NCI-H2227 treated with DMSO at 0.1 percent for 48 hours (cell line): ENCODE measurements around the gene ZNRF3.
"Not testable (repeated sequence)": the region's sequence is repeated elsewhere in the genome, so short reads cannot be mapped to it uniquely, and the experiment has no call there.

ENCODE experiments used
- DNase-seq: peaks from one replicate; lab custom pipeline; 2025; lab: John Stamatoyannopoulos, UW

Gene ZNRF3

DNA sequence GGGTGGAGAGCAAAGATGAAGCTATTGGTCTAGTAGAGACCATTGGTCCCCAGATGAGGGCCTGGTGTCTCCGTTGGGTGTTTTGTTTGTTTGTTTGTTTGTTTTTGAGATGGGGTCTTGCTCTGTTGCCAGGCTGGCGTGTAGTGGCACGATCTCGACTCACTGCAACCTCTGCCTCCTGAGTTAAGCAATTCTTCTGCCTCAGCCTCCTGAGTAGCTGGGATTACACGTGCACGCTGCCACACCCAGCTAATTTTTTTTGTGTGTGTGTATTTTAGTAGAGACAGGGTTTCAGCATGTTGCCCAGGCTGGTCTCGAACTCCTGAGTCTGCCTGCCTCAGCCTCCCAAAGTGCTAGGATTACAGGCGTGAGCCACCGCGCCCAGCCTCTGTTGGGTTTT lies 25.4 kb downstream of the ZNRF3 start:
- DNase-seq = not testable (repeated sequence)

DNA sequence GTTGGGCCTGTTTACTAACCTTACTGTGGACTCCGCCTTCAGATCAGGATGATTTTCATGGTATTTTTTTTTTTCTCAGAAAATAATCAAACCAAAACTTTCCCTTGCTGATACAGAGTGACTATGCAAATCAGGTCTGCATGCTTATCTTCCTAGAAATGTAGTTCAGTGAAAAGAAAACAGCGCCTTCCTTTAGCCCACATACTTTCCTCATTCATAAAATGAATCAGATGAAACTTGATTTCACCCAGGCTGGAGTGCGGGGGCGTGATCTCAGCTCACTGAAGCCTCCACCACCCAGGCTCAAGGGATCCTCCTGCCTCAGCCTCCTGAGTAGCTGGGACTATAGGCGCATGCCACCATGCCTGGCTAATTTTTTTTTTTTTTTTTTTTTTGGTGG lies 26.0 kb downstream of the ZNRF3 start:
- DNase-seq = no peak

DNA sequence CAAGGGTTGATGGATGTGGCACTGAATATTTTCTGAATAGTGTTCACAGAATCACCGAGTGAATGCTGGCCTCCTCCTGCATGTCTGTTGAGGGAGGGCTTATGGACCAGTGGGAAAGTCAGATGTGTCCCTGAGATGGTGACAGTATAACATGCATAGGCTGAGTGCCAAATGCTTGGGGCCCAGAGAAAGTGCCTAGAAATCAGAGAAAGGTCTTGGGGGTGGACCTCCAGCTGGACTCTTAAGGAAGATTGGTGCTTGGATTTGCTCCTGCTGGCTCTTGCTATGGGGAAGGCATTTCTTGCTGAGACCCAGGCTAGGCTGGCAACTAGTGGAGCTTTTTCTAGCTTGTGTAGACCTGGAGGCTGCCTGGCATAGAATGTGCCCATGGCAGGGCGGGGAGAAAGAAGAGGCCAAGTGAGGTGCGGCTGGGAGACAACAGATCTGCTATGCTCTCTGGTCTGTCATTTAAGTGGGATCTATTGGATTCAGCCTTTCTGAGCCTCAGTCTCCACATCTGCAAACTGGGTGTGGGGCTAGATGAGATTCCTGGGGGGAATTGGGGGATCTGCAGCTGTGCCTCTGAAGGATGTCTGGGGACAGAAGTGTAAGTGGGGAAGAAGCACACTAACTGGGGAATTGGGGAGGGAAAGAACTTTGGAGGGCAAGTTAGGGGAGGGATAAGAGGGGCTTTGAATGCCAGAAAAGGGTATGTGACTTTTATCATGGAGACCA lies 27.4 kb downstream of the ZNRF3 start:
- DNase-seq = no peak

DNA sequence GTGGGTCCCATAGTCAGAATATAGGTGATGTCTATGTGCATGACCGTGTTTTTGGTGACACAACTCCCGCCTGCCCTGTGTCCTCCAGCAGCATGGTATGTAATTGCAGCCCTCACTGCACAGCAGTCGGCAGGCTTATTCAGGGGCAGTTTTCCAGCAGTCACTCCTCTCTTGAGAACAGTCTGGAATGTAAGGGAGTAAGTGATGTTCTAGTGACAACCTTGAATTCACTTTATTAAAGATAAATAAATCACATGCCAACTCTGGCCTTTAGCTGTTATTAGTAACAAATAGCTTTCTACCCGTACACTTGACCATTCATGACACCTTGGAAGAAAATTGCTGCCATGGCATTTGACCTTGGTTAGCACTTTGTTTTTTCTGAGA lies 27.9 kb downstream of the ZNRF3 start:
- DNase-seq = no peak

DNA sequence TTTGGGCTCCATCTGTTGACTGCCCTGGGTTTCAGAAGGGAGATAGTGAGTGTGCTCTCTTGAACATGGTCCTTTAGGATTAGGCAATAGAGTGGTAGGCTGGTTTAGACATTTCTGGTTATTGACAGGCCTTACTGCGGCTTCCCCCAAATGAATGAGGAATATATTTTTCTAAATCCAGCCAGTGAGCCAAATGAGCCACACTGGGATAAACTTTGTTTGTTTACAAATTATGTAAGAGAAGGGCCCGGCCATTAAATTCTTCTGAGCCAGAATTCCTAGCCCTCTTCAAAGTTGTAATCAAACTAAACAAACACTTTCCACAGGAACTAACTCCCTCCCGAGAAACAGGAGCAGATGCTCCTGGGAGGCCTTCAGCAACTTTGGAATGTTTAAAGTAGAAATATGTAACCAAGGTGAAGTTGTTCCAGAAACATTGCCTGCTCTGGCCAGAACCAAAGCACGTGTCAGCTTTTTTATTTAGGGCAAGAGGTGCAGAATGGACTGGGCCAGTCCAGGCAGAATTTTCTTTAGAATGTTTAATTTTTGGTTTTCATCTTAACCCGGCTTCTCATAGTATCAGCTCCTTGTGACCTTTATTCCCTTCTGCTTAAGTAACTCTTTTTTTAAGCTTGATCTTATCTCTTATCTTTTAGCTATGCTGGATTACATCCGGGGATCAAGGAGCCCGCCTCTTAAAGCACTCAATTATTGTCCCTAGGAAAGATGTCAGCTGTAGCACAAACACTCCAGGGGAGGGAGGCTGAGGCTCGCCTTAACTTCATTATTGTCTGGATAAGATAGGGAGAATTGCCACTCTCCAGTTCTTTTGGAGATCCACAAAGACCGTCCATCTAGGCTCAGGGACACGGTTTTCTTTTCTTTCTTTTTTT lies 28.7 kb downstream of the ZNRF3 start:
- DNase-seq = no peak

DNA sequence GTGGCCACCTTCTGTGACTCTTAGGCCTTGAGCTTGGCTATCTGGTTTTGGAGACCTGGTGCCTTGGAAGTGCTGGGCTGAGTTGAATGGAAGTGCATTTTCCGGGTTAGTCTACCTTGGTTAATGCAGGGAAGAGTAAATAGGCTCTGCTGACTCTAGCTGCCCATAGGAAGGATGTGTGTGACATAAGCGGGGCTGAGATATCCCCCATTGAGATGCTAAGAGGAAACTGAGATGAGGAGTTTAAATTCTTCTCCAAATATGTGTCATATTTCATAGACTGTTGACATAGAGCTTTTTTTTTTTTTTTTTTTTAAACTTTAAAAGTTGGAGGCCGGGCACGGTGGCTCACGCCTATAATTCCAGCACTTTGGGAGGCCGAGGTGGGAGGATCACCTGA lies 30.8 kb downstream of the ZNRF3 start:
- no peak for DNase-seq

DNA sequence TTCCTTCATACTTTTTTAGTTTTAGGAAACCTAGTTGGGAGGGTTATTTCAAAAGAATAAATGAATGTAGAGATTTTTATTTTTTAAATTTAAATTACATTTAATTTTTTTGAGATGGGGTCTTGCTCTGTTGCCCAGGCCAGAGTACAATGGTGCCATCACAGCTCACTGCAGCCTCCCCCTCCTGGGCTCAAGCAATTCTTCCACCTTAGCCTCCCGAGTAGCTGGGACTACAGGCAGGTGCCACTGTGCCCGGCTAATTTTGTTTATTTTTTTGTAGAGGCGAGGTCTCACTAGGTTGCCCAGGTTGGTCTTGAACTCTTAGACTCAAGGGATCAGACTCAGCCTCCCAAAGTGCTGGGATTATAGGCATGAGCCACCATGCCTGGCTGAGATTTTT lies 32.6 kb downstream of the ZNRF3 start:
- DNase-seq = no peak

DNA sequence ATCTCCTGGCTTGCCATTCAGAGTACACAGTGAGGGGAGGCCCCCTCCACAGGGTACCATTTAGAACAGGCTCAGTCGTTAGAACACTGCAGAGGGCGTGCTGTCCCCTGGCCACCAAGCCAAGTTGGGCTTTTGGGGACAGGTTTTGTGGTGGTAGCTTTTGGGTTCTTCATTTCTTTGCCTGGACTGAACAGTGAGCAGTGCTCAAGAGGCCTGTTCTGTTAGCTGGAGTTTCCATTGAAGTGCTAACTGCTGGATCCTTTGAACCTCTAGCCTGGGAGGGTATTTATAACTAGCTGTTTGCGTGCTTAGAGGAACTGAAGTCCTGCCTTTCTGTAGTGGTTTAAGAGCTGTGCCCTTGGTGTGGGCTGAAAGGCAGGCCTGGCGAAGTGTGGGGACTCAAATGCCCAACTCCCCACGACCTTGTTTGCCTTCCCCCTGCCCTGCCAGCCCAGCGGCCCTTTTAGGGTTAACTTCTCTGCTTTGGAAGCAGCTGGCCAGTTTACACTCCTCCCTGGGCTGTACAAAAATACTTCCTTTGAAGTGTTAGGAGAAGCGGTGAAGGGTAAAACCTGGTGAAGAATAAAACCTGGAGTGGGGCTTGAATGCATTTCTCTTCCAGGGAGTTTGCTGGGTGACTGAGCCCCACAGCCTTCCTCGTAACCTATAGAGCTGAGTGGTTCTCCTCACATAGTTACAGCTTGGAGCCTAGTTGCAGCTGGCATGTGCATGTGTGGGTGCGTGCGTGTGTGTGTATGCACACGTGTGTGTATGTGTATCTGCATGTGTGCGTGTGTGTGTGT lies 34.6 kb downstream of the ZNRF3 start:
- DNase-seq = peak; percentile 62

DNA sequence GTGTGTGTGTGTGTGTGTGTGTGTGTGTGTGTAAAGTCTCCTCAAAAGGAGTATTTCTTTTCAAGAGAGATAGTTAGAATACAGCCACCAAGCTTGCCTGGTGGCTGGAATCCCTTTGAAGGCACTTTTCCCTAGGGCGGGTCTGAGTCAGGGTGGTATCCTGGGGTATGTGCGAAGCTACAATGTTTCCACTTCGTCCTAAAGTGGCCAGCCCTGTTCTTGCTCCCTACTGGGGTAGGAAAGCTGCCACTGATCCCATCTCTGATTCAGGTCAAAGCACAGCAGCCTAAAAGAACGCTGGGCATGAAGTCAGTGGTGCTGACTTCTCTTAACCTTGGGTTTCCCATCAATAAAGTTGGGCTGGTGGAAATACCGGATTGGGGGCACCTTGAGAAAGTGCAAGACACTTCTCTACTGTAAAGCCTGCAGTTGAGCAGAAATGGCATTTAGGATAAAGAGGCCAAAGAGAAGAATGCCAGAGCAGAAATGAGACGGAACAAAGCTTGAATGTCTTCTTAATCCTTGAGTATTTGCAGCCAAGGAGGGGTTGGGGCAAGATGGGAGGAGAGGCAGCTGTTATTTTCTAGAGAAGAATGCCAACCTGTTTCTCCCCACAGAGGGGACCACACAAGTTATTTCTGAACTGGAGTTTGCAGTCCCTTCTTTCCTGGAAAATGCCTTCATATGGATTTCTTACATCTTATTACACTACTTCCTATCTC lies 35.3 kb downstream of the ZNRF3 start:
- no peak for DNase-seq

DNA sequence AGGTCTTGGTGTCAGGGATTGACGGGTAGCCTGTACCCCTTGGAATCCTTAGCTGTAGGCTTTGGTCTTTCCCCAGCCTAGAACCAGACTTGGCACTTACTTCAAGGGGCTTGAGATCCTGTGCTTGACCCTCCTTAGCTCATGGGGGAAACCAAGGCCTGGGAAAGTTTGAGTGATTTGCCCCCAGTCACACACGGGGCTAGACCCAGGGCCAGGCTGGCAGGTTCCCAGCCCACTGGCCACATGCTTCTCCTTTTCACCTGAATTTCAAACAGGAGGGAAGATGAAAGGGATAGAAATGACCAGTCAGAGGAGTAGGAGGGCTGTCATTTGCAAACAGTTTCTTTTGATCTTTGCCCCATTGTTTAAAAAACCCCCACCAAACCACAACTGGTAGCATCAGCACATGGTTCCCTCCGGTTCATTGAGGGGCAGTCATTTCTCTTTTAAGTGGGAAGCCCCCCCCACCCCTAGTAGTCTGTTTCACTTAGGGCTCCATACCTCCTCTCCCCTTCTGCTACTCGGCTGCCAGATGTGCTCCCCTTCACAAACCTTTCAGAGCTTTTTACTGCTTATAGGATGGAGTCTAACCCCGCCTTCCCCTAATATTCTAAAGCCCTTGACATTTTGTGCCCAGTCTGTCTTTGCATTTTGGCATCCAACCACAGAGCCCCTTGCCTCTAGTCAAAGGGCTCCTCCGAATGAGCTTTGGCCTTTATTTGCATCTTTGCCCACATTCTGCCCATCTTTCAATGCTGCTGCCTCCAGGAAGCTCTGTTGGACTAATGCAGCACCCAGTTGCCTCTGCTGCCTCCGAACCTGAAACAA lies 37.6 kb downstream of the ZNRF3 start:
- DNase-seq = no peak

DNA sequence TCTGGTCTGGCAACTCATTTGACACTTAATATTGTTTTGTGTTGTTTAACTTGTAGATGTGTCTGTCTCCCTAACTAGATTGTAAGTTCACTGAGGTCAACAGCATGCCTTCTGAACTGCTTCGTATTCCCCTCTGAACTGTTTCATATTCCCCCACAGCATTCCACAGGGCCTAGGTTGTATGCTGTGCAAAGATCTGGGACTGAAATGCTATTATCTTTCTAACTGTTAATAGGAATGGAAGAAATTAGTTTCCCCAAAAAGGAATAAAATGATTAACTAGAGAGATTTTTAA lies 38.2 kb downstream of the ZNRF3 start:
- DNase-seq = no peak

DNA sequence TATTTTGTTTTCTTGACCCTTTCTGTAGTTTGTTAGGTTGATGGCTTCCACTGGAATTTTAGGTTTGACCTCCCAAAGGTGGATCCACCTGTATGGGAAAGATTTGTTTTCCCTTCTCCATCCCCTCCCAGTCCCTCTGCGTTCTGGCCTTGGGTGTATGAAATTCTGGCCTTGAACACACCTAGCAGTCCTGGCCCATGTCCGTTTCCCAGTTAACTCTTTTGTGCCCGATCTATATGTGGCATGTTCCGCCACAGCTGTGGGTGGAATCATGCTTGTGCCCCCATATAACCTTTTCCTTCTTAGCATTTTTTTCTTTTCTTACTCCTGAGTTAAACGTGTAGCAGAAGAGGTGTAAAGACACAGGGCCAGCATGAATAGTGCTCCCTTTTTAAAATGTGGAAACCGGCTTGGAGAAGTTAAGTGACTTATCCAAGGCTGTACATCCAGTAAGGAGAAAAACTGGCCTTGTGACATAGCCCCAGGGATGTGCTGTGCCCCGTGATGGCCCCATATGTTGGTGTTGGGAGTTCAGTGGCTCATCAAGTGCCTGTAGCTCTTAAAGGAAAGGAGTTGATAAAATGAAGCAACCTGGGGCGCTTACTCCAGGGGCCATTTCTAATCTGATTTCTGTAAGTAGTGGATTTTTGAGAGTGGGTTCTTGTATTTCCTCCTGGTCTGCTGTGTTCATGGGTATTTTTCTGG lies 39.3 kb downstream of the ZNRF3 start:
- DNase-seq = no peak

DNA sequence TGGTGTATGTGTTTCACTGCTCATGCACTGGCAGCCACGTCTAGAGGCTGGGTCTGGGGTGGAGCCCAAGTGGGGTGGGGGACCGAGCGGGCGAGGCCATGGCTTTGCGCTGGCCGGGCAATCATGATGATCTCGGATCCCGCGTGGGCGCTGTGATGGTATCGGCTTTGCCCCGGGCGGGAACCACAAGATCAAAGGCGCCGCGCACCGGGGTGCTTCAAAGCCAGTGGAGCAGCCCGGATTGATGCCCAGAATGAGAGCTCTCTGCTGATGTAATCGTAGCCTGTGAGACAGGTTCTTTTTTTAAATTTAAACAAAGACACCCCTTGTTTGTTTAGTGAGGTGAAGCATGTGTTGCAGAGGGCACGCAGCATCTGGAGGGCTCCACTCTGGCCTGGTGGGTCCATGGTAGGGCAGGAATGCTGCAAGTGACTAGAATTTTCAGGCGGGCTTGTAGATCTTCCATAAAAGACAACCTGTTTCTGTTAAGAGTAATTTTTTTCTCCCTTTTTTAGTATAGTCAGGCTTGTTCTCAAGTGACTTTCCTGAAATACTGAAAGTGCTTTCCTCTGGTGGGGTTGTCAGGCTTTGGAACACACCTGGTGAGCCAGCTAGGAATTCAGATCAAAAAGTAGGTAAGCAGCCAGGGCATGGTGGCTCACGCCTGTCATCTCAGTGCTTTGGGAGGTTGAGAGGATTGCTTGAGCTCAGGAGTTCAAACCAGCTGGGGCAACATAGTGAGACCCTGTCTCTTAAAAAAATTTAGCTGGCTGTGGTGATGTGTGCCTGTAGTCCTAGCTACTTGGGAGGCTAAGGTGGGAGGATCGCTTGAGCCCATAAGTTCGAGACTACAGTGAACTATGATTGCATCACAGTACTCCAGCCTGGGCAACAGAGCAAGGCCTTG lies 40.7 kb downstream of the ZNRF3 start:
- DNase-seq = no peak

DNA sequence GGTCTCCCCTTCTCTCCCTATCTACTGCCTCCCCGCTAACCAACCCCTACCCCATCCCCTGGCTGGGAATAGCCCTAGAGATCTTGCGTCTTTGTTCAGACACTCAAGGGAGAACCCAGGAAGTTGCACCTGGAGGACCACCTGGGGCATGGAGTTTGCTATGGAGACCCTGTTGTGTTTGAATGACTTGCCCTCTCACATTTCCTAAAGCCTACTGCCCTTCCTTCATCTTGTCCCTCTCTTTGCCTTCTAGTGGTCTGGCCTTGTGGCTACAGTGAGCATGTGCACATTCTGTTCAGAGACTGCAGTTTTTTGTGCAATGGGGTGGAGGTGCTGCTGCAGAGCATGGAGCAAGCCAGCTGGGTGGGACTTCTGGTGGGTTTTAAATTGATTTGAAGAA lies 42.5 kb downstream of the ZNRF3 start:
- DNase-seq = no peak

DNA sequence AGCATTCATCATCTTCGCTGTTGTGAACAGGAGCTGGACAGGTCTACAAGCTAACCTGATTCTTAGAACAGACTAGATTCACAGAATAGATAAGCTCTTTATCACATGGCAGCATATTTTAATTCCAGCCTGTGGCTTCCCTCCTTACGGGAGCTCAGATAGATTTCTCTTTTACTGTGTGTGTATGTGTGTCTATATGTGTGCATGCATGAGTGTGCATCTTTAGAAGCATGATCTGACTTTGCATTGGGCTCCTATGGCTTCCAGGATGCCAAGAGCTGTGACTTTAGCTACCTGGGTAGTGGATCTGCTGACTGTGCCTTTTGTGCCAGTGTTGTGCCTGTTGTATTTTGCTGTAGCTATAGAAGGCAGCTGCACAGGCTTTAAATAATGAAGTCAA lies 44.3 kb downstream of the ZNRF3 start:
- no peak for DNase-seq

DNA sequence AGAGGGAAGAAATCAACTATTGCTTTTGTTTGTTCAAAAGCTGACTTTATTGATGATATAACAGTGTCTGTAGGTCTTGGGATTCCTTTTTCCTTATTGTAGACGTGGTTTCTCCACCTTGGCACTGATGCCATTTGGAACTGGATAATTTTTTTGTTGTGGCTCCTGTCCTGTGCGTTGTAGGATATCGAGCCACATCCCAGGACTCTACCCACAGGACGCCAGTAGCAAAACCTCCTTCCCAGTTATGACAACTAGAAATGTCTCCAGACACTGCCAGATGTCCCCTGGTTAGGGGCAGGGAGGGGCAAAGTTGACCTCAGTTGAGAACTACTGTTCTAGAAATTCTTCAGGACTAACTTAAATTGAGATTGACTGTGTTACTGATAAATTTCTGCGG lies 45.8 kb downstream of the ZNRF3 start:
- DNase-seq = no peak

DNA sequence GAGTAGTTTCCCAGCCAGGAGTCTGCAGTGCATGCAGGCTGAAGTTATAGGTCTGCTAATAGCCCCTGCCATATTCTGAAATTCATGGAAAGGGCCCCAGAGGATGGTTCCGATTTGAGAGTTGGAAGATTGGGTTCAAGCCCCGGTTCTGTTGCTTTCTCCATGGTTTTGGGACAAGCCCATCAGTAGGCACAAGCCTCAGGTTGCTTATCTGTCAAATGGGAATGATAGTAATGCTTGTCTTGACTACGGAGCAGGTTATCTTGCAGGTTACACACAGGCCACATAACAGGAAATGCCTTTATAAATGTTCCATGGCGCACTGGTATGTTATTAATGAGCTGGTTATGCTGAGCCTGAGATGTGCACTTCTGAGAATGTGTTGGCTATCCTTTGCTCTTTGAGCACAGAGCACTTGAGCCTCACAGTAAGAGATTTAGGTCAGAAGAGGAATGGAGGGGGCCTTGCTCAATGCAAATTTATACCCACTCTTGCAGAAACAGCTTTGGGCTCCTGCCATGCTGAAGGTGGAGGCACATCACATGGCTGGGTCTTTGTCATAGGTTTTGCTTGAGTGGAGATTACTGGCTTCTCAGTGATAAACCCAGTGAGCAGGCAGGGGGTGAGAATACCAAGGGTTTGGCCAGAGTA lies 47.1 kb downstream of the ZNRF3 start:
- no peak for DNase-seq

DNA sequence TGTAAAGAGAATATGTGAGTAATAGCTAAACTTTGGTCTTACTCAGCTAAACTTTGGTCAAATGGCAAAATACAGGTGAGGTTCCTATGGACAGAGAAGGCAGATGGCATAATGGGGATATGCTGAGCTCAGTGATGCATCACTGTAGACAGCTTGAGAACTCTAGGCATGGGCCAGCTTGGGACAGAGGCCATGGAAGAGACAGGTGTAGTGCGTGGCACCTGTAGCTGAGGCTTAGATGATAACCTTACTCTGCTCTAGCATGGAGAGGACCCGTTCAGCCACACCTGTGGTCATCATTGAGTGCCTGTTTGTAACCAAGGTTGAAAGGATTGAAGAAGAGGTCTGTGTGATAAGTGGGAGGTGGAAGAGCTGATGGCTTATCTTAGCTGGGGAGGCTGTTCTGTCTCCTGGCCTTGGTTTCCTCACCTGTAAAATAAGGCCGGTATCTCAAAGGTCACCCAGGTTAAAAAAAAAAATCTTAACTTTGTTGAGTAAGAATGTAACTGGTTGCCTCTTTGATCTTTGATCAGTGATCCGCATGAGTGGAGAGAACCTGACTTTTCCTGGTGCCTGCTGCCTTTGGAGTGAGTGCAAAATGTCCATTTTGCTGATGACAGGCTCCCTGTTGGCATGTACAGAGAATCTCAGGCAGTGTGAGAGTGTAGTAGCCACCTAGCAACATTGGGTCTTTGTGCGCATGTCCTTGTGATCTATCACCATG lies 48.6 kb downstream of the ZNRF3 start:
- no peak for DNase-seq
